M059J (cell line): ENCODE data around the gene FBXW11. TPM values are rescaled to one million over a fixed set of nuclear protein-coding genes. Genes with fewer than 3 reads are reported as not detected.
"Not testable (repeated sequence)": the region's sequence is repeated elsewhere in the genome, so short reads cannot be mapped to it uniquely, and the experiment has no call there.

Experiments used
- DNase-seq: peaks from one replicate; pipeline ENCODE4 v3.0.0-alpha.2; 2012; ENCODE audit warnings: low read depth
- total RNA-seq: library from RNA; depleted of rRNA; stranded (reverse); fragments of >200 nt; shearing (Covaris generic); gene quantifications from 2 replicates; pipeline ENCODE4 v1.2.3, GENCODE V29; 2014

FBXW11 gene
- total RNA-seq, 1 experiment from 2014 or later, result 75.0 TPM

- peak; percentile 52 for DNase-seq
Observed at GRCh38 chr5:171954721-171955120, 51.7 kb downstream of the FBXW11 start.

GRCh38 chr5:171953860-171954701 is 52.4 kb downstream of the FBXW11 start:
- peak; percentile 70 for DNase-seq

- no peak for DNase-seq
Observed at GRCh38 chr5:171952021-171952420, 54.4 kb downstream of the FBXW11 start.

- DNase-seq, result no peak
Observed at GRCh38 chr5:171951218-171951617, 55.2 kb downstream of the FBXW11 start.

- peak; percentile 53 for DNase-seq
Observed at GRCh38 chr5:171946000-171946781, 60.2 kb downstream of the FBXW11 start.

- no peak for DNase-seq
Observed at GRCh38 chr5:171945476-171945875, 61.0 kb downstream of the FBXW11 start.

- peak; percentile 21 for DNase-seq
Observed at GRCh38 chr5:171945066-171945465, 61.4 kb downstream of the FBXW11 start.

- DNase-seq, result not testable (repeated sequence)
Observed at GRCh38 chr5:171942112-171942516, 64.3 kb downstream of the FBXW11 start.

- not testable (repeated sequence) for DNase-seq
Observed at GRCh38 chr5:171941675-171942074, 64.8 kb downstream of the FBXW11 start.

- not testable (repeated sequence) for DNase-seq
Observed at GRCh38 chr5:171941275-171941674, 65.2 kb downstream of the FBXW11 start.

GRCh38 chr5:171939951-171940350 is 66.5 kb downstream of the FBXW11 start:
- no peak for DNase-seq

GRCh38 chr5:171938358-171938757 is 68.1 kb downstream of the FBXW11 start:
- no peak for DNase-seq

- no peak for DNase-seq
Observed at GRCh38 chr5:171937351-171937750, 69.1 kb downstream of the FBXW11 start.

- DNase-seq, result no peak
Observed at GRCh38 chr5:171934586-171934985, 71.9 kb downstream of the FBXW11 start.

- no peak for DNase-seq
Observed at GRCh38 chr5:171931163-171931562, 75.3 kb downstream of the FBXW11 start.

GRCh38 chr5:171927345-171927941 is 79.0 kb downstream of the FBXW11 start:
- DNase-seq, result no peak

- no peak for DNase-seq
Observed at GRCh38 chr5:171926311-171926710, 80.1 kb downstream of the FBXW11 start.

- no peak for DNase-seq
Observed at GRCh38 chr5:171924493-171925122, 81.8 kb downstream of the FBXW11 start.

GRCh38 chr5:171920765-171921391 is 85.6 kb downstream of the FBXW11 start:
- DNase-seq, result no peak

- DNase-seq, result not testable (repeated sequence)
Observed at GRCh38 chr5:171915700-171916099, 90.7 kb downstream of the FBXW11 start.

GRCh38 chr5:171914726-171915338 is 91.6 kb downstream of the FBXW11 start:
- no peak for DNase-seq
